HPDE6-E6E7 (cell line): Measurements from ENCODE around the gene MICU2.

ENCODE experiments used
- DNase-seq: peaks from one replicate; pipeline ENCODE4 v3.0.0; 2011; ENCODE audit warnings: missing footprints; ENCODE audit errors: extremely low spot score

MICU2 gene

GRCh38 chr13:21486322-21486721 lies 117.6 kb downstream of the MICU2 start:
- no peak for DNase-seq

GRCh38 chr13:21483748-21484147 lies 120.2 kb downstream of the MICU2 start:
- DNase-seq, result no peak

- no peak for DNase-seq
Observed at GRCh38 chr13:21481359-21481758, 122.6 kb downstream of the MICU2 start.

DNA sequence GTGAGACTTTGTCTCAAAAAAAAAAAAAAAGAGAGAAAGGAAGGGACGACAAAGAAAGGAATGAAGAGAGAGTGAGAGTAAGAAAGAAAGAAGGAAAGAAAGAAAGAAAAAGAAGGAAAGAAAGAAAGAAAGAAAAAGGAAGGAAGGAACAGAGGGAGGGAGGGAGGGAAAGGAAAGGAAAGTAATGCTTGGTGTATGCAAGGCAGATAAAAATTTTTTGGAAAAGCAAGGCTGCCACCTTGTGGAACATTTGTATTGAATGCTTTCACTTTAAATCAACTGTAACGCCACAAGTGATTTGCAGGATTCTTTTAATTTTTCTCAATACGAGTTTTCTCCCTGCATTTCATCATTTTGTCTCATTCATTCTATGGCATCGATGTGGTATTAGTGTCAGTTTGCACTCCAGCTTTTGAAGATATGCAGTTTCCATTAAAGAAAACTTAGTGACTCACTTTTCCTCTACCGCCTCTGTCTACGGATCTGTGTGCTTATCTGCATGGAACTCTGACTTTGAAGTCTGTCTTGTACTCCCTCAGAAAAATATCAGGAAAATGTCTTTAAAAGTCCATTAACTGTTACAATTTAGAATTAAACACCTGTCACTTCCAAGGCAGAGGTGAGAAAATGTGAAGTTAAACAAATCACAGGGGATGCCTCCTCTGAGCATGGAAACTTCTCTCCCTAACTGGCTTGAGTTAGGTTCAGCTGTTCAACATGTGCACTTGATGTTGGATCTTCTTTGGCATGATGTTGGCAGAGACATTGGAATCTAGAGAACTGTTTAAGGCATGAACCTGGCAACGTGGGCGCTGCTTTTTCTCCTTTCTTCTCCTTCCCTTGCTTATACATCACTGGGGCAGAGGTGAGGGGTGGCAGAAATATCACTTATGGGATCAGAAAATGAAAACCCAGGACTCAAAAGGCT lies 124.8 kb downstream of the MICU2 start:
- DNase-seq, result no peak

GRCh38 chr13:21476893-21477472 lies 127.0 kb downstream of the MICU2 start:
- DNase-seq, result peak; percentile 11

GRCh38 chr13:21475115-21475514 lies 128.9 kb downstream of the MICU2 start:
- DNase-seq, result no peak

GRCh38 chr13:21470785-21471184 lies 133.2 kb downstream of the MICU2 start:
- no peak for DNase-seq

GRCh38 chr13:21466527-21466926 lies 137.4 kb downstream of the MICU2 start:
- DNase-seq, result no peak

DNA sequence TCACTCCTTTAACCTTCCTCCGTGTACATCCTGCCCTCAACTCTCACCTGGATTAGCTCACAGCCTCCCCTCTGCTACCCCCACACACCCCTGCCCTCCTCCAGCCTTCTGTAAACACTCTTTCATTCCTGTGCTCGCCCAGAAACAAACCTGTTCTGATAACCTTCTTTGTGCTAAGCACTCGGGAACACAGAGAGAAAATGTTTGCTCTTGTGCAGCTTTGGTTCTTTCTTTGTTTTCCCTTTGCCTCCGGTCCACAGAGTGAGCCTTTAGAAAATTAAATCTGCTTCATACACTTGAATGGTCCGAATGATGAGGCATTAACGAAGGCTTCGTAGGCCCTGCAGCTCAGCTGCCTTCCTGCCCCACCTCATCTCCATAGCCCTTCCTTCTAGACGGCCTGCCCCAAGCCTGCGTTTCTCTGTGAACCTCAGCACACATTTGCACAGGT lies 138.2 kb downstream of the MICU2 start:
- DNase-seq, result no peak

DNA sequence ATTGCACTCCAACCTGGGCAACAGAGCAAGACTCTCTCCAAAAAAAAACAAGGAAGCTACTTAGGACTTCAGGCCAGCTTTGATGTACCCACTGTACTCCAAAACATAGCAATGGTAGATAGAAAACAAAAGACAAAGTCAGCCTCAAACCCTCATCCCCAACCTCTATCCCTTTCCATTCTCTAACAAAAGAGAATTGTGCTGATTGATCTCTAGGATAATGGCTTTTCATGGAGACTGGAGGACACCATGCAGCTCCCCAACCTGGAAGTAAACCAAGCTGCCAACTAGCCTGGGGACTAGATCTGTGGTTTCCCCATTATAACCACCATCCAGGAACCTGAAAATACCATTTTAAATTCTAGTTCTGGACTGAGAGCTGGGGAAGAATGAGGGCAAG lies 140.5 kb downstream of the MICU2 start:
- no peak for DNase-seq

DNA sequence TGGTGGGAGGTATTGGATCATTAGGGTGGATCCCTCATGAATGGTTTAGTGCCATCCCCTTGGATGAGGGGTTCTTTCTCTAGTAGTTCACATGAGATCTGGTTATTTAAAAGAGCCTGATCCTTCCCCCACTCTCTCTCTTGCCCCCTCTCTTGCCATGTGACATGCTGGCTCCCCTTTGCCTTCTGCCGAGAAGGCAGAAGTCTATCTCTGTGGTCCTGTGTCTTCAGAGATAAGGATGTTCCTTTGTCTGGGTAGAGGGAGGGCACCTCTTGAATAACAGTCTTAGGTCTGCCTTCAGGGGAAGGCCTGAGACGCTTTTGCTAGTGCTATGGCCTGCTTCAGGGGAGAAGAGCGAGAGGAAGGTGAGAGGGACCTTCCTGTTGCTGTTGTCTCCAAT lies 142.8 kb downstream of the MICU2 start:
- no peak for DNase-seq

DNA sequence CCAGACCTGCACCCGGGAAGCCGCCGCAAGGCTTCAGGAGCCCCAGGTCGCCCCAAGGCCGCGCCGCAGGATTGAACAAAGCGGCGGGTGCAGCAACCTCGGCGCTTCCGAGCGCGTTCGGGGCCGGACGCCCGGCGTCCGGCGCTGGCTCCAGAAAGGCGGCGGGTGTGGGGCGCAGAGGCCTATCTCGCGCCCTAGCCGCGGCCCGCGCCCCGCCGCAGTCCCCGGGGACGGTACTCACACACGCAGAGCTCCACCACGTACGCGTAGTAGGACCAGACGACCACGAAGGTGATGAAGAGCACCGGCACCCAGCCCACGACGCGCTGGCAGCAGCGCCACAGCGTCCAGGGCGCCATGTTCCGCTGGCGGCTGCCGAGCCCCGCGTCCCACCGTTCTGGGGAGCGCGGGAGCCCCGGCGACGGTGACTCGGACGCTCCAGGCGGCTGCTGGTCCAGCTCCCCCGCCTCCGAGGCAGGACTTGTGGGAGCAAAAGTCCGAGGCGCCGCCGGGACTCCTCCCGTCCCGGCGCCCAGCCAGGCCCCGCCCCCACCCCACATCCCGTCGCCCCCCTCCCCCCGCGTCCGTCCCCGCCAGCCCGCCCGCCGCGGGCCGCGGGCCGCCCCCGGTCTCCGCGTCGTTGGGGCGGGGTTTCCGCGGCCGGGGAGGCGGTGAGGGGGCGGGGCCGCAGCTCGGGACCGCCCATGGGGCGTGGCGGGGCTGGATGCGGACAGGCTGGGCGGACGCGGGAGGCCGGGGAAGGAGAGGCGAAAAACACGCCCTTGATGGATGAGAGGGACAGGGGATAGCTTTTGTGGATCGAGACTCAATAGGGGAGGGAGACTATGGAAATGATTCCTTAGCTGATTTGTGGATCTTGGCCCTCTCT lies 144.9 kb downstream of the MICU2 start, which contains the start of gene ZDHHC20:
TSS of gene ZDHHC20 (minus strand) at position 491 of the 889 bp plus-strand sequence. CDS start at position 359, 132 bp downstream.
- DNase-seq, result peak; percentile 42

DNA sequence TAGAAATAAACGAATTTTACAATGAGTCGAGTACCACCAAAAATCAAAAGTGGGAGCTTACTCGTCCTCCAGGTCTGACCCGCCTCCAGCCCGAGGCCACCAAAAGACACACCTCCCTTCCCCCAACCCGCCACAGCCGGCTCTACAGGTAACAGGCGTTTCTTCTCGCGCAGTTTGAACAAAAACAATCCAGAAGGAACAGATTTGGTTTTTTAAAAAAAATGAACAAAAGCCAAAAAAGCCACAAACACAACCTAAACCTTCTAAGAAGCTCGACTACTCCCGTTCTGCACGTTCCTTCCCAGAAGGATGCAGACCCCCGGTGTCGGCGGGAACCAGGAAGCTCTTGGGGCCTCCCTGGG lies 145.5 kb downstream of the MICU2 start:
- DNase-seq, result no peak

GRCh38 chr13:21453387-21454081 lies 150.4 kb downstream of the MICU2 start:
- no peak for DNase-seq

DNA sequence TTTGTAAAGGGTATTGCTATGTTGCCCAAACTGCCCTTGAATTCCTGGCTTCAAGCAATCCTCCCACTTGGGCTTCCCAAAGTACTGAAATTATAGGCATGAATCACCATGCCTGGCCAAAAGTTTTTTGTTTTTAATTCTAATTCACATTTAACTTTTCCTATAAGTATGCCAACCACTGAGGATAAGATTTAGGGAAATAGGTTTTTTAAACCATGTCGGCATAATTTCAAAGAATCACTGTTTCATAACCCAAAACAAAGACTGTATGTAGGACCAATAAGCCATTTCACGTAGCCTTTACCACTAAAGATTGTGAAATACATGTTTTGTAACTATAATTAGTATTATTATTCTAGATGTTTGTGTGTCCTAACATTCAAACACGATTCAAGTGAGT lies 153.0 kb downstream of the MICU2 start:
- no peak for DNase-seq

DNA sequence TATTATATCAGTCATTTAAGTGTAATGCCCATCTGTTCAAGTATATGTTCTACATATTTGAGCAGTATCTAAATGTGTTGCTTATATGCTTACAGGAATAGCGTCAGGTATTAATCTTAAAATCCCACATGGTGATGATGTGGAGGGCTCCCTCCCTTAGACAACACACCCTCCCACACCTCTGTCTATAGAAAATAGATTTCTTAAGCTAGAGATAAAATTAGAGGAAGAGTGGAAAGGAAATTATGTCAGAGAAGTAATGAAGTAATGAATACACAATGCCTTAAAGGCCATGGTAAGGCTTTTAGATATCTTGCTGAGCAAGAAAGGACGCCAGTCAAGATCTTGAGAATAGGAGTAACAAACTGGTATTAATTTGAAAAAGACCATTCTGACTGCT lies 157.3 kb downstream of the MICU2 start:
- no peak for DNase-seq

GRCh38 chr13:21445759-21446158 lies 158.2 kb downstream of the MICU2 start:
- DNase-seq, result no peak

- DNase-seq, result no peak
Observed at GRCh38 chr13:21443171-21443570, 160.8 kb downstream of the MICU2 start.
